ENCODE results near the gene NMNAT3. TPM values are rescaled to one million over a fixed set of nuclear protein-coding genes. Genes with fewer than 3 reads are reported as not detected.
"Not testable (repeated sequence)": the region's sequence is repeated elsewhere in the genome, so short reads cannot be mapped to it uniquely, and the experiment has no call there.

NMNAT3 gene
- total RNA-seq, 1 donor from 2014 or later, result 2.5 TPM

- DNase-seq (ENCODE audit: extremely low spot score, unreplicated experiment), result no peak
- Mint-ChIP-seq H3K4me3 (ENCODE audit: unreplicated experiment) (no peak overlapping the region), H3K9me3 (ENCODE audit: unreplicated experiment) (no peaks in the 10 kb centered on the region), H3K27ac (ENCODE audit: unreplicated experiment) (no peak overlapping the region), H3K27me3 (ENCODE audit: unreplicated experiment) (peaks cover 40% of the 10 kb centered on the region), H3K4me1 (ENCODE audit: unreplicated experiment) (no peaks in the 10 kb centered on the region), H3K36me3 (ENCODE audit: unreplicated experiment) (no peaks in the 10 kb centered on the region)
- TF ChIP-seq CTCF (IDR thresholded peaks at IDR 0.05), result no peak
These were observed 69.7 kb downstream of the NMNAT3 start for GRCh38 chr3:139608108-139608380.

GRCh38 chr3:139607257-139608107, 70.3 kb downstream of the NMNAT3 start:
- no peak overlapping the region for H3K27ac Mint-ChIP-seq (ENCODE audit: unreplicated experiment)
- no peak for TF ChIP-seq CTCF (IDR thresholded peaks at IDR 0.05)
- no peaks in the 10 kb centered on the region for H3K9me3 Mint-ChIP-seq (ENCODE audit: unreplicated experiment)
- H3K36me3 Mint-ChIP-seq (ENCODE audit: unreplicated experiment), result no peaks in the 10 kb centered on the region
- no peaks in the 10 kb centered on the region for H3K4me1 Mint-ChIP-seq (ENCODE audit: unreplicated experiment)
- no peak for DNase-seq (ENCODE audit: extremely low spot score, unreplicated experiment)
- H3K4me3 Mint-ChIP-seq (ENCODE audit: unreplicated experiment), result no peak overlapping the region
- peaks cover 40% of the 10 kb centered on the region for H3K27me3 Mint-ChIP-seq (ENCODE audit: unreplicated experiment)

GRCh38 chr3:139602003-139602402, 75.8 kb downstream of the NMNAT3 start:
- Mint-ChIP-seq H3K27me3 (ENCODE audit: unreplicated experiment) (peaks cover 18% of the 10 kb centered on the region), H3K9me3 (ENCODE audit: unreplicated experiment) (no peaks in the 10 kb centered on the region), H3K27ac (ENCODE audit: unreplicated experiment) (no peak overlapping the region), H3K36me3 (ENCODE audit: unreplicated experiment) (no peaks in the 10 kb centered on the region), H3K4me1 (ENCODE audit: unreplicated experiment) (no peaks in the 10 kb centered on the region), H3K4me3 (ENCODE audit: unreplicated experiment) (no peak overlapping the region)
- no peak for DNase-seq (ENCODE audit: extremely low spot score, unreplicated experiment)
- TF ChIP-seq CTCF (IDR thresholded peaks at IDR 0.05), result no peak

GRCh38 chr3:139601191-139601961, 76.4 kb downstream of the NMNAT3 start:
- H3K9me3 Mint-ChIP-seq (ENCODE audit: unreplicated experiment), result no peaks in the 10 kb centered on the region
- no peaks in the 10 kb centered on the region for H3K4me1 Mint-ChIP-seq (ENCODE audit: unreplicated experiment)
- H3K27ac Mint-ChIP-seq (ENCODE audit: unreplicated experiment), result no peak overlapping the region
- H3K27me3 Mint-ChIP-seq (ENCODE audit: unreplicated experiment), result peaks cover 16% of the 10 kb centered on the region
- DNase-seq (ENCODE audit: extremely low spot score, unreplicated experiment), result no peak
- no peak for TF ChIP-seq CTCF (IDR thresholded peaks at IDR 0.05)
- H3K4me3 Mint-ChIP-seq (ENCODE audit: unreplicated experiment), result no peak overlapping the region
- H3K36me3 Mint-ChIP-seq (ENCODE audit: unreplicated experiment), result no peaks in the 10 kb centered on the region

- TF ChIP-seq CTCF (IDR thresholded peaks at IDR 0.05), result no peak
- H3K9me3 Mint-ChIP-seq (ENCODE audit: unreplicated experiment), result no peaks in the 10 kb centered on the region
- peaks cover 2% of the 10 kb centered on the region for H3K27me3 Mint-ChIP-seq (ENCODE audit: unreplicated experiment)
- DNase-seq (ENCODE audit: extremely low spot score, unreplicated experiment), result no peak
- H3K4me1 Mint-ChIP-seq (ENCODE audit: unreplicated experiment), result no peaks in the 10 kb centered on the region
- no peaks in the 10 kb centered on the region for H3K36me3 Mint-ChIP-seq (ENCODE audit: unreplicated experiment)
- H3K4me3 Mint-ChIP-seq (ENCODE audit: unreplicated experiment), result no peak overlapping the region
- H3K27ac Mint-ChIP-seq (ENCODE audit: unreplicated experiment), result no peak overlapping the region
These were observed 79.8 kb downstream of the NMNAT3 start for GRCh38 chr3:139597947-139598346.

- H3K27me3 Mint-ChIP-seq (ENCODE audit: unreplicated experiment), result peaks cover 14% of the 10 kb centered on the region
- not testable (repeated sequence) for H3K36me3 Mint-ChIP-seq (ENCODE audit: unreplicated experiment); H3K4me3 Mint-ChIP-seq (ENCODE audit: unreplicated experiment)
These were observed 86.6 kb downstream of the NMNAT3 start for GRCh38 chr3:139591186-139591585.

More at GRCh38 chr3:139591186-139591585, 86.6 kb downstream of the NMNAT3 start:
- not testable (repeated sequence) for H3K27ac Mint-ChIP-seq (ENCODE audit: unreplicated experiment); H3K4me1 Mint-ChIP-seq (ENCODE audit: unreplicated experiment); DNase-seq (ENCODE audit: extremely low spot score, unreplicated experiment); H3K9me3 Mint-ChIP-seq (ENCODE audit: unreplicated experiment)

All from osteocyte (in vitro differentiated cells).